RCC 7860 (cell line): Measurements from ENCODE around the gene GRIK4.
A peak's percentile ranks its signal among the peaks of the same experiment; 100 is the strongest.

Source experiments
- DNase-seq: peaks from one replicate; pipeline ENCODE4 v3.0.0-alpha.2; 2015; ENCODE audit warnings: low spot score
- FAIRE-seq: peaks from 2 replicates; lab custom pipeline; 2012; peaks lifted over from hg19 to GRCh38; lab: Jason Lieb, UNC

The GRIK4 gene

DNA sequence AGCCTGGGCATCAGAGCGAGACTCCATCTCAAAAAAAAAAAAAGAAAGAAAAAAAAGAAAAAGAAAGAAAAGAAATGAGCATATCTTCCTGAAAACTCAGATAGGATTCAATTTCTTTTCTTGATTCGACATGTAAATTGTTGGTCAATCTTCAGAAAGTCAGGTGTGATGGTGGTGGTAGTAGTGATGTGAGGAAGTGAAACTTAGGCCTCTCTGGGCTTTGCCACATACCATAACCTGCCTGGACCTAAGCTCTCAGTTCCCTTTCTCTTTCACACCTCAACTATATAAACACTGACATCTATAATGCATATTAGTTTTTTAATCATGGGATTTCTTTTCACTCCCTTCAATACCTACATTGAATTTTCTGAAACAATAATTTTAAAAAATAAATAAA, 414.4 kb downstream of the GRIK4 start:
- DNase-seq: no peak
- no peak for FAIRE-seq

DNA sequence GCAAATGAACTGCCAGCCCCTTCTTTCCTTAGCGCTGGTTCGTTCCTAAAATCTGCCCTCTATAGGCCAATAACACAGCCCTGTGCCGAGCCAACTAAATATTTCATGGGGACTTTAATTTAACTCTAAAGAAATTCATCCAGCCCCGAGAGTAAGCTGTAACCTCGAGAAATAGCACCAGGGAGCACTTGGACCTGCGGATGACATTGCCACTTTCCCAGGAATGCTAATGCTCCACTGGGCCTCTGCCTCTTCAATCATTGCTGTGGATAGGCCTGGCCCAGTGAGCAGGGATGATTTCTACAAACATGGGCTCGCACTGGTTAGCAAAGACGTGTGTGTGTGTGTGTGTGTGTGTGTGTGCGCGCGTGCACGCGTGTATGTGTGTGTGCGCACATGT, 417.1 kb downstream of the GRIK4 start:
- DNase-seq (no peak), FAIRE-seq (no peak)

DNA sequence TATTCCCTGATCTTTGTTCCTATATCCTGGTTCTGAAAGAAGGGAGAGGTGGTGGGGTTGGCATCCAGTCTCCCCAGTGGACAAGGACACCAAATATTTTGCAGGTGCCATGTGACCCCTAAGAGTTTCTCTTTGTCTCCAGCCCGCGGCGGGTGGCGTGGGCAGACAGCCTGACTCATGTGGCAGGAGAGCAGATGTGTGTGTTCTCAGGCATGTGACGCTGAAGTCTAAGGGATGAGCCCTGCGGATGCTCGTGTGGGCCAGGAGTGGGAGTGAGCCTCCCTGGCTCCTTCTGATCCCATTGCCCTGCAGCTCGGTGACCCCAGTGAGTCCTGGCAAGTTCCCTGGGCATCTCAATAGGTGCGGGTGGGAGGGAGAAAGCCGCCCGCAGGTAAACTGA, 417.5 kb downstream of the GRIK4 start:
- DNase-seq: no peak
- no peak for FAIRE-seq

DNA sequence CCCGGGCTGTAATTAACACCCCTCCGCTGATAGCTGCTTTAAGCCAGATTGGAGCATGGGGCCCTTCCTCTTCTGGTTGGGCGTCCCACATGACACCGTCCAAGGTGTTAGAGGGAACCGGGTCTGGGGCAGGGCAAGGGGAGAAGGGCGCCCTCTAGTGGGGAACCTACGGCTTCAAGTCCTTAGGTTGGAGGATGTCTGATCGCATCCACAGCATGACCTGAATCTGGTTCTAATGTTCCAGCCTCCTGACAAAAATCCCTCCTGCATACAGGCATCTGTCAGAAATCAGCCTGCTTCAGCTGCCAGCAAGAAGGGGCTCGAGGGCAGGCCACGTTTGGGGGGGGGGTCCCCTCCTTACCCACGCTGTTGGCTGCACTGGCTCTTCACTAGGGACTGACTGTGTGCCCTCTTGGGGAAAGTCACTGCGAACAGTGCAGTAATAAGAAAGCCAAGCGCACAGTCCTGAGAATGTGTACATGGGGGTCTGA, 418.2 kb downstream of the GRIK4 start:
- FAIRE-seq (no peak), DNase-seq (no peak)

DNA sequence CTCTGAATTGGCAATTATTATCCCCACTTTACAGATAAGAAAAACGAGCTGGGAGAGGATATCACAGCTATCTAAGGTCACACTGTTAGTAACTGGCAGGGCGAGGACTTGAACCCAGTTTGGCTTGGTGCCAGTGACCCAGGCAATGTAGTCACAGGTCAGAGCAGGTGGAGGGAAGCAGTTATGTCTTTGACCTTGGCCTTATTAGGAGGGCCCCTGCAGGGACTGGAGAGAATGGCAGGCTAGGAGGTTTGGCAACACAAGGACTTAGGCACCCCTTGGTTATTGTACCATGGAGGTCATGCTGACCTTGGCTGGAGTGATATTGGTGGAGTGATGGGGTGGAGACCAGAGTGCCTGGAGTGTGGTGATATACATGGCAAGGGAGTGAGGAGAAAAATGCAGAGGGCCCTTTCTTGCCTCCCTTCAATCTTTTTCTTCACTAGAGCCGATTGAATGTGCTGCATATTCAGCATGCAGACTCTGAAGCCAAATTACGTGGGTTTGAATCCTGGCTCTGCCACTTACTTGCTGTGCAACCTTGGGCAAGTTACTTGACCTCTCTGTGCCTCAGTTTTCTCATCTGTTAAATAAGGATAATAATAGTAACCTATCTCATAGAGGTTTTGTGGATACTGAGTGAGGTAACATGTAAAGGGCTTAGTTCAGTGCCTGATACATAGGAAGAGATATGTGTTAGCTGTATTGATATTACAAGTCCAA, 419.7 kb downstream of the GRIK4 start:
- FAIRE-seq (no peak), DNase-seq (no peak)

DNA sequence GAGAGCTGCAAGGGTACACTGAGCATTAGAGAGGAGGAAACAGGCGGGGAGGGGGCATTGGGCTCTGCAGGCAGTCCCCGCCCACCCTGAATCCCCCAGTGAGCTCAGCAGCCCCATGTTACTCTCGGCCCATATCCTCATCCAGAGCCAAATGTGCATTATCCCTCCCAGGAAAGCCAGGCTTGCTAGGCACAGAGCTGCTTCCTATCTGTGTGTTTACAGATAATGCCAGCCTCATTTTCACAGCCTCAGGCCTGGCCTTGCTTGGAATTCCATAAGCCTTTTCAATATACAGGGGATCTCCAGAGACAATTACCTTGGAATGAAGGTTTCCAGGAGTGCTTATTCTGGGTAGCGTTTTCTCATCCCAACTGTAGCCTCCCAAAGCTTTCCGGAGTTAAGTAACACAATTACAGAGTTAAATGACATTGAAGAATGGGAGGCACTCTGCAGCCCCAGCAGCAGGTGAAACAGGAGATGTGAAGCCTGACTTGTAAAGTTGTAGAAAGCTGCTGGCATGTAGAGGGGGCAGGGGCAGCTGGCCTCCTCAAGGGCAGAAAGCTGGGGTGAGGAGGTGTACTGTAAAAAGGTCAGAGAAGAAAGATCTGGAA, 420.9 kb downstream of the GRIK4 start:
- FAIRE-seq (no peak), DNase-seq (no peak)

DNA sequence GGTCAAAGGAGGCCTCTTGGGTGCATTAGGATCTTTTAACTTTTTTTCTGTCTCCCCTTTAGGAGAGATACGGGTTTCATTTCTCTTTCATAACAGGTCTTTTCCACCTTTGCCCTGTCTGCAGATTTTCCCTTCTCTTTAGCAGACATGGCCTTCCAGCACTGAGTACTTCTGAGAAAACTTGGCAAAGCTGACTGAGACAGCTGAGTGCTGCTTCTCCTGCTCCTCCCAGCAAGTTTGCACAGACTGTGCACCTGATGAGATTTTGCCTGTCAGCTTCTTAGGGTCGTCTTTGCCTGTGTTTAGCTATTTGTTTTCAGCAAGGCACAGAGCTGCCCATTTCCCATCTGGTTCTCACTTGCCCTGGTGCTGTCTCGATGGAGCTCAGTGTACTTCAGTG, 424.8 kb downstream of the GRIK4 start:
- no peak for FAIRE-seq

DNA sequence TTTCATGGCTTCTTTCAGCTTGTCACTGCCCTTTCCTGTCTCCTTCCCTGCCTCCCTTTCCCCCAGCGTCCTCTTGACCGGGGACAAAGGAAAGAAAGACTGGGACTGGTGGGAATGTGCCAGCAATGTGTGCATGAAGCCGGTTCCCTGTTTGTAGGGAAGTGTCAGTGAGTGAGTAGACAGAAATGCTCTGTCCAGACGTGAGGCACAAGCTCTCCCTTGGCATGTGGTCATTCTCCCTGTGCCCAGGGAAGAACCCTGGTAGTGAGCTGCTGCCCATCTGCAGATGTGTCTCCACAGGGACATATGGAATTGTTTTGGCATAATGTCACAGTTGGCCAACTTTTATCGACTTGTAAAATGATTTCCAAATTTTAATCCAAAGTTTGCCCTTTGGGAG, 426.0 kb downstream of the GRIK4 start:
- DNase-seq: no peak
- FAIRE-seq: no peak

More for the DNA sequence above, 424.8 kb downstream of the GRIK4 start:
- no peak for DNase-seq

DNA sequence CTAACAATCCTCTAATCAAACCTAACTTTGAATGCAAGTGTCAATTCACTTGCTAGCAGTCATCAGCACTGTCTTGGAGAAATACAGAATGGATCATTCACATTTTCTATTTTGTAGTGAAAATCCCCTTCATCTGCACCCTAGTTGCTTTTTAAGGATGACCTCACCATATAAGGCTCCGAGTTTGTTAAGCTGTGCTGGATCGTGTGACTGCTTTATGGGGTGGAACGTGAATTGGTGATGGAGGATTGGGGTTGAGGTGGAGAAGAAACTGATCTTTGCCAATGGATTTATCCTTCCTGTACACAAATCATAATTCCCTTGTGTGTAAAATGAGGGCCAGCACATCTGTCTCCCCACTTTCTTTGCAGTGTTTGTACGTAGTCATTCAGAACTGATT, 426.7 kb downstream of the GRIK4 start:
- FAIRE-seq: no peak
- DNase-seq: no peak

DNA sequence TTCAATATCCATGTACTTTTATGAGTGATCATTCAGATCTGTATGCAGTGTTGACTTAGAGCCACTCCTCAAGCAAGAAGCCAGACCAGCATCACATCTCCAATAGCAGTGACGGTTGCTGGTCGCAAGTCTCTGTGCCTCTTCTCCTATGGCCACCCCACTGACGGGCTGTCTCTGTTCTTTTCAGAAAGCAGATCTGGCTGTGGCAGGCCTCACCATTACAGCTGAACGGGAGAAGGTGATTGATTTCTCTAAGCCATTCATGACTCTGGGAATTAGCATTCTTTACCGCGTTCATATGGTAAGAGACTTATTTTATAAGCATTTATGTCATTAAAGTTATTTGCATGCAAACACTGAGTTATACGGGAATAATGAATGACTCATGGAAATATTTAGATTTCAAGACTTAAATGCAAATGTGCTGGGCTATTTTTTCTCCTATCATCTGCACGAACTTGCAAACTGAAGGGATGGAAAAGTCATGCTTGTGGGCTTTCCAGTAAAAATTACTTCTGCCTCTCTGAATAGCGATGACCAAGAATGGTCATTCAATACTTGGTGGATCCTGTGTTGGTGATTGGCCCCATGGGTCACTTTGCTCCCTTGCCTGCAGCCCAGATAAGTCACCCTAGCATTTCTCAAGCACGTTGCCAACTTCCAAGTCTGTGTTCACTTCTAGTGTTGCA, 428.8 kb downstream of the GRIK4 start:
- DNase-seq (no peak), FAIRE-seq (no peak)

DNA sequence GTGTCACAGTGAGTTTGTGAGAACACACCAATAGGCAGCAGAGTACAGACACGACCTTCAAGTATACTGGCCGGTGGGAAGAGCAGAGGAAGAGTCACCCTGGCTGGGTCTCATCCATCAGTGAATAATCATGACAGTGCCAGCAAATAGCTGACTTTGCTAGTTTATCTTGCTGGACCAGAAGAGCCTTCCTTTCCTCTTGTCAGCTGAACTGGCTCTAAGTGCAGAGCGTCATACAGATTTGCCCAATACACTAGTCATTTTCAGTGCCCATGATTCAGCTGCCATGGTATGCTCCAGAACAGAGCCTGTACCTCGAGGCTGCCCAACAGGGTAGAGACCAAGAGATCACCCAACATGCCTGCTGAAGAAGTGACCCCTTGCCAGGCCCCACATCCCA, 429.5 kb downstream of the GRIK4 start:
- DNase-seq (no peak), FAIRE-seq (no peak)

DNA sequence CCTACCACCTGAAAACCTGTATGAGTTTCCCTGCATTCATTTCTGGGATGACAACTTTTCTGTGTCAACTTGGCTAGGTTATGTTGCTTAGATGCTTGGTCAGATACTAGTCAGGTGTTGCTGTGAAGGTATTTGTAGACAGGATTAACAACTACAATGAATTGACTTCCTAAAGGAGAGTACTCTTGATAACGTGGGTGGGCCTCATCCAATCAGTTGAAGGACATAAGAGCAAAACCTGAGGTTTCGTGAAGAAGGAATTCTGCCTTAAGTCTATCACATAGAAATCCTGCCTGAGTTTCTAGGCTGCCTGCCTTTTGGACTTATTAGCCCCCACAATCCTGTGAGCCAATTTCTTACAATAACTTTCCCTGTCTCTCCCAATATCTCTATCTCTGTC, 431.2 kb downstream of the GRIK4 start:
- no peak for DNase-seq
- no peak for FAIRE-seq

DNA sequence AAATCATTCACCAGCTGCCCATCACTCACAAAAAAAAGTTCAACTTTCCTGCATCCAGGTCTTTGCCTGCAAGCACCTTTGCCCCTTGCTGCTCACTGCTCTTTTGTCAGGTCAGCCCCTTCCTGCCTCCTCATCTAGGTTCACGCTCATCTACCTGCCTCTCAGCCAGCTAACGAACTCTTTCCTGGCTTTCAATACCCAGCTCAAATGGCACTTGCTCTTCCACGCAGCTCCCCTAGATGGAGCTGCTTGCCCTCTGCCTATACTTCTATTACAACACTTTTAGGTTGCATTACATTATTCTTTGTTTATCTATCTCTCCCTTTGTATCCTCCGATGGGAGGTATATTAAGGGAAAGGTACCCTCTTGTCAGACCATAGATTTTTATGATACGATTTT, 433.5 kb downstream of the GRIK4 start:
- DNase-seq: no peak
- no peak for FAIRE-seq

DNA sequence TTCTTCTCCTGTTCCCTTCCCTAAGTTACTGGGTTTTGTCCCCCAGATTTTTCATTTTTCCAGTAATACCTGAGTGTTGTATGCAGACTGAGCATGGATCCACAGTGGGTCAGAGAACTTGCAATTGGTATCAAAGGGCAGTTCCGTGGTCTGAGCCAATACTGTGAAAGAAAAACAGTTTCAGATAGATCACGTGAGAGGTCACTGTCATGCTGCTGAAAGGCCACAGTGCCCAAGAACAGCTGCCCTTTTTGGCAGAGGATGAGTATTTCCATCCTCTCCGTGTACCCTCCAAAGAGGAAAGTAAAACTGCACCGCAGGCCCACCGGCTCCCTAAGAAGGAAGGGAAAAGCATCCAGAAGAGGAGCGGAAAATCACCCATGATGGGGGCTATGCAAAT, 439.3 kb downstream of the GRIK4 start:
- DNase-seq (no peak), FAIRE-seq (no peak)

DNA sequence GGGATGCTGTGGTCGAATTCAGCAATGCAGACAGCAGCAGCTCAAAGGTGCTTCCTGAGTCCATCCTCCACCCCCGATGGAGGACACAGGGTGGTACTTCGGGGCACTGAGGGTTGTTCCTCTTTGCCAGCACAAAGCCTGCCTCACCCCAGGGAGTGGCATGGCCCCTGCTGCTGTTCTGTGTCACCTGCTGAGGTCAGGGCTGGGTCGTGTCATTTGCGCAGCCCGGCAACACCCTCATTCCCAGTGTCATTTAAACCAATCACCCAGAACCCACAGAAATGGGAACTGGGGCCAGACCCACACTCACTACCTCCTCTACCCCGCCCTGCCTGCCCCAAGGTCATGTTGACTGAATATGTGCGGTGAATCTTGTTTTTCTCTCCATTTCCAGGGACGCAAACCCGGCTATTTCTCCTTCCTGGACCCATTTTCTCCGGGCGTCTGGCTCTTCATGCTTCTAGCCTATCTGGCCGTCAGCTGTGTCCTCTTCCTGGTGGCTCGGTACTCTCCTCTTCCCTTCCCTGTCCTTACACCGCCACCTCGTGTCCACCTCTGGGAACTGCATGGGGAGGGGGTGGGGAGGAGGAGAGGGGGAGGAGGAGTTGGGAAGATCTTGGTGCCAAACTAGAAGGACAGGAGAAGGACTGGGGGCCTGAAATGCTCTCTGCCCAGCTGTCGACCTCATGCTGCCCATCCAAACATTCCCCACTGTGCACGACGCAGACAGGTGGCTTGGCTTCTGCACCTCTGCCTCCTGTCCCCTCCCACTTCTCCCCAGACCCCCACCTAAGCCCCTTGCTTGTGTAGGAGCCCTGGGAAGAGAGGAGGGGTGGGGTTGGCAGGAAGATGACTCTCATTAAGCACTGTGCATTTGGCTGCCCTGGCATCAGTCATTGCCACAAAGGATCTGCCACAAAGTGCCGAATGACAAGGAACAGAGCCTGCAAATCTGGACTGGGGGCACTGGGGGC, 441.2 kb downstream of the GRIK4 start:
- peak; percentile 51 for DNase-seq

DNA sequence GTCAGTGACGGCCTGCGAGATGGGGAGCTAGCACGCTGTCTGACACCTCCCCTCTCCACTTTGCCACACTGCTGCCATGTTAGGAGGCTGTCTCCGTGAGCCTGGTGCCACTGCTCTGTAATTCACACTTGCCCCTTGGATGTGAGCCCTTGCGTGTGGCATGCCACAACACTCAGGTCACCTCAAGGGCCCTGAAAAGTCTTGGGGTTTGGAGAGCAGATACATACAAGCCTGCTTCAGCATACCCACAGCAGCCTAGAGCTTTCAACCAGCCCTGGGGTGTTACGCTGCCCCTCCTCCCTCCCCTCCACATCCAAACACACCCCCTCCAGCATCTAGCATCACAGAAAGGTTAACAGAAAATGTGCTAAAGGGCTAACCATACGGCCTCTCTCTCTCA, 442.8 kb downstream of the GRIK4 start:
- FAIRE-seq: no peak
- DNase-seq: no peak

More for the DNA sequence above, 441.2 kb downstream of the GRIK4 start:
- no peak for FAIRE-seq

DNA sequence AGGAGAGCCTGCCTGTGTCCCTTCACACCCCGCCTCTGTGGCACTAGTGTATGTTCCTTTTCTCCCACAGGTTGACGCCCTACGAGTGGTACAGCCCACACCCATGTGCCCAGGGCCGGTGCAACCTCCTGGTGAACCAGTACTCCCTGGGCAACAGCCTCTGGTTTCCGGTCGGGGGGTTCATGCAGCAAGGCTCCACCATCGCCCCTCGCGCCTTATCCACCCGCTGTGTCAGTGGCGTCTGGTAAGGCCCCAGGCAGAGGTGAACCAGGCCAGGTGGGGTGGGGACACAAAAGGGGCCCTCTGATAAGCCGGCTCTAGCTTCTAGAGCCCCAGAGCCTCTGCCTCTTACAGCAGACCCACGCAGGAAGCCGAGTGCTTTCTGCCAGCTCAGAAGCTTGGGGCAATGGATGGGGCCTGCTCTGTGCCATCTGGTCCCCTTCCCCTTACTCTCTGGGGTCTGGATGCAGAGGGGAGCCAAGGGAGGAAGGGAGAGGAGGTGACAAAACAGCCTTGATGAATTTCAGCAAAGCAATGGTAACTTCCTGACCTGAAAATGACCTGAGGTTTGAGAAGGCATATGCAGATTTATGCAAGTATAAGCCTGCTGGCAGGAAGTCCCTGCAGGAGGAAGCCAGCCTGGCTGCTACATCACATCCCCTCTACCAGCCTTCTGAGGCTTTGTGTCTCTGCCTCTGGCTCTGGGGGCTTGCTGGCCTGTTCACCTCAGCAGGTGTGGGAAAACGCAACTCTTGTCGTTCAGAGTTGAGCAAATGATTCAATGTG, 445.4 kb downstream of the GRIK4 start:
- DNase-seq: no peak

DNA sequence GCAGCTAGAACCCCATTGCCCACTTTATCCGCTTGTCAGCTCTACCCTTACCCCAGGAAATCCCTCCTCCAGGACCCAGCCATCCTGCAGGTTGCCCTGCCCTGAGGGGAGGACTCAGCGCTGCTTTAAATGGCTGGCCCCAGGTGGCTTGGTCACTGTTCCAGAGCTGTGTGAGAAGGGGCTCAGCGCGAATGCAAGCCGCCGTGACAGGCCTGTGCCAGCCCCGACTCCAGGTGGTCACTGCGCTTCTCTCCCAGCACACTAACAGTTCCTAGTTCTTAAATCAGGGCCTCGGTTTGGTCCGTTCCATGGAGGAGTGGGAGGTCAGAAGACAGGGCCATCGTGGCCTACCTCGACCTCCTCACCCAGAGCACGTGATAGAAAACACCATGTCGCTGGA, 446.6 kb downstream of the GRIK4 start:
- FAIRE-seq (no peak), DNase-seq (no peak)

More for the DNA sequence above, 445.4 kb downstream of the GRIK4 start:
- FAIRE-seq: no peak

DNA sequence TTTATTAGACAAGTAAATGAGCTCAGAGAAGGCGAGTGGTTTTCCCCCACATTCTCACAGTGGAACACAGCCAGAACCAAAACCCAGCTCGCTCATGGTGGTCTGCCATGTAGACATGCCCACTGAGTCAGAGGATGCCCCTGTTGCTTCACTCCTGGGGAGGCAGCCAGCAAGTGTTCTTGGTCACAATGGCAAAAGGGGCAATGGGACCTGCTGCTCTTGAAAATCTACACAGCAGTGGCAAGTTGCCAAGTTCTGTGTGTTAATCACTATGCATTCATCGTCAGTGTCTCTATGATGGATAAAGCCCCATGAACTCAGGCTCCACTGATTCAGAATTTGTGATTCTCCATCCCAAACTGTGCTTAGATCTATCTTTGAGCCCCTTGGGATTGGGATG, 447.6 kb downstream of the GRIK4 start:
- FAIRE-seq: no peak
- no peak for DNase-seq

DNA sequence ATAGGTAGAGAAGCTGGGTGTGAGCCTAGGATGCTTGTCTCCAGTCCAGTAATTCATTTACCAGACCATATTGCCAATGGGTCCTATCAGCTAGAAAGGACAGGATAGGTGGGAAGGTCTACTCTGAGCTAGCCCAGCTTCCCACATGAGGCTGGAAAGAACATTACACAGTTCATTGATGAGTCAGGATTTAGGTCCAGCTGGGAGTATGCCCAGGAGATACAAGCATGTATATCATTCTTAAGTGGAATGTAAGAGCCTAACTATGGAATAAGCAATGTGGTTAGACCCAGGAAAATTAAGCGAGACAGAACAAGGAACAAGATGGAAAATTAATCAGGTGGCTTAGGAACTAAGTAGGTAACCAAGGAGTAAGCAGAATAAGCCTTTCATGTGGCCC, 453.3 kb downstream of the GRIK4 start:
- FAIRE-seq: no peak
- no peak for DNase-seq
